ENCODE measurements around the gene P2RX2. TPM values are rescaled to one million over a fixed set of nuclear protein-coding genes. Genes with fewer than 3 reads are reported as not detected.
"Not testable (repeated sequence)": the region's sequence is repeated elsewhere in the genome, so short reads cannot be mapped to it uniquely, and the experiment has no call there.

The P2RX2 gene
- polyA plus RNA-seq, 10 donors: 0.07 to 0.24 TPM; not detected in 8

- no peak for DNase-seq
These were observed 35.2 kb upstream of the P2RX2 start for GRCh38 chr12:132583411-132583710.

GRCh38 chr12:132583736-132584135, 34.8 kb upstream of the P2RX2 start:
- DNase-seq: no peak

GRCh38 chr12:132584429-132584828, 34.1 kb upstream of the P2RX2 start:
- no peak for DNase-seq

- DNase-seq: no peak
These were observed 33.4 kb upstream of the P2RX2 start for GRCh38 chr12:132585177-132585576.

- no peak for DNase-seq
These were observed 31.6 kb upstream of the P2RX2 start for GRCh38 chr12:132586929-132587328.

GRCh38 chr12:132587781-132588180, 30.8 kb upstream of the P2RX2 start:
- no peak for DNase-seq

- no peak for DNase-seq
These were observed 30.3 kb upstream of the P2RX2 start for GRCh38 chr12:132588319-132588718.

GRCh38 chr12:132588821-132589669, 29.5 kb upstream of the P2RX2 start:
- DNase-seq: no peak

- DNase-seq: no peak
These were observed 27.3 kb upstream of the P2RX2 start for GRCh38 chr12:132591107-132591935.

- DNase-seq: no peak
These were observed 26.1 kb upstream of the P2RX2 start for GRCh38 chr12:132592282-132592970.

- DNase-seq: no peak
These were observed 25.5 kb upstream of the P2RX2 start for GRCh38 chr12:132593071-132593470.

GRCh38 chr12:132593521-132593920, 25.1 kb upstream of the P2RX2 start:
- no peak for DNase-seq

- DNase-seq: peak; percentile 71 to 96 (median 93)
These were observed 24.6 kb upstream of the P2RX2 start for GRCh38 chr12:132593938-132594358.

- DNase-seq: no peak
These were observed 23.4 kb upstream of the P2RX2 start for GRCh38 chr12:132595183-132595582.

- no peak for DNase-seq
These were observed 22.6 kb upstream of the P2RX2 start for GRCh38 chr12:132596016-132596415.

GRCh38 chr12:132597333-132598316, 21.0 kb upstream of the P2RX2 start:
- peak; percentile 64 to 86 (median 64) for DNase-seq

- DNase-seq: not testable (repeated sequence)
These were observed 19.1 kb upstream of the P2RX2 start for GRCh38 chr12:132599502-132599901.

GRCh38 chr12:132600048-132601032, 18.2 kb upstream of the P2RX2 start:
- DNase-seq: peak; percentile 60 to 91 (median 82)

- no peak for DNase-seq
These were observed 17.2 kb upstream of the P2RX2 start for GRCh38 chr12:132601171-132601883.

Measured in muscle of back (tissue), 11 donors.